K562 (cell line): ENCODE measurements around the gene RAPGEF5.

Experiments
- EP300 ChIP-seq: IDR thresholded peaks from 2 replicates; pipeline ENCODE4 v1.6.1; 2012; ENCODE audit warnings: low read length, improper control_type of control experiment
- EZH2 ChIP-seq: IDR thresholded peaks from 2 replicates; pipeline ENCODE4 v1.6.1; 2012; ENCODE audit warnings: low read depth, mild to moderate bottlenecking, inconsistent platforms, low read length, borderline replicate concordance
- PHTF2 ChIP-seq: fragments of 250-450 bp; sonication (Bioruptor Pico); IDR thresholded peaks from 2 replicates; pipeline ENCODE4 v1.5.0; 2021; ENCODE audit warnings: mild to moderate bottlenecking
- RB1 ChIP-seq: fragments of 450-650 bp; IDR thresholded peaks from 2 replicates; pipeline ENCODE4 v1.6.1; 2017; ENCODE audit warnings: low read depth, mild to moderate bottlenecking
- ZNF24 ChIP-seq: fragments of 450-650 bp; IDR thresholded peaks from 2 replicates; pipeline ENCODE4 v1.6.1; 2016
- ZNF274 ChIP-seq: IDR thresholded peaks from 2 replicates; pipeline ENCODE4 v1.6.1; 2011; ENCODE audit warnings: low read depth, mild to moderate bottlenecking, low read length, moderate library complexity, borderline replicate concordance
- TF ChIP-seq, protein P1 (sequence below): sonication (generic); formaldehyde crosslinking; IDR thresholded peaks from 2 replicates; pipeline ENCODE4 v1.8.0; 2022; ENCODE audit warnings: mild to moderate bottlenecking, low read depth, missing genetic modification reagents
- TF ChIP-seq, protein P2 (sequence below): sonication (generic); formaldehyde crosslinking; IDR thresholded peaks from 2 replicates; pipeline ENCODE4 v1.9.0; 2022; ENCODE audit warnings: mild to moderate bottlenecking, missing genetic modification reagents

DNA sequence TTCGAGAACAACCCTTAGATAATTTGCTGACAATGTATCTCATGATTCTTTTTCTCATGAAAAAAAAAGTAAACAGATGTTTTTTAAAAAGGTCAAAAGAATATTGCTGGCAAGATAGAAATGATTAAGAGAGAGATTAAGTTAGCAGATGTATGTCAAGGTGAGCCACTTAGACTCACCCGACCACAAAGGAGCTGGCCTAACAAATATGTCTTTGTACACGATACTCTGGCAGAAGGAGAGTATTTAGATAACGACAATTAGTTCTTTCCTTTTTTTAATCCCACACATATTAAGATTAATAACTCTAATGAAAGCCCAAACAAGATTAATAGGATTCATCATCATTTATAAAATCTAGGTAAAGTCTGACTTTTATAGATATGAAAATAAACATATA lies 156.7 kb downstream of the RAPGEF5 start:
- TF ChIP-seq EP300 (no peak), ZNF24 (no peak), ZNF274 (no peak), PHTF2 (CRISPR knock-in tag) (no peak), RB1 (no peak), EZH2 (no peak)
- TF ChIP-seq, protein P1, sequence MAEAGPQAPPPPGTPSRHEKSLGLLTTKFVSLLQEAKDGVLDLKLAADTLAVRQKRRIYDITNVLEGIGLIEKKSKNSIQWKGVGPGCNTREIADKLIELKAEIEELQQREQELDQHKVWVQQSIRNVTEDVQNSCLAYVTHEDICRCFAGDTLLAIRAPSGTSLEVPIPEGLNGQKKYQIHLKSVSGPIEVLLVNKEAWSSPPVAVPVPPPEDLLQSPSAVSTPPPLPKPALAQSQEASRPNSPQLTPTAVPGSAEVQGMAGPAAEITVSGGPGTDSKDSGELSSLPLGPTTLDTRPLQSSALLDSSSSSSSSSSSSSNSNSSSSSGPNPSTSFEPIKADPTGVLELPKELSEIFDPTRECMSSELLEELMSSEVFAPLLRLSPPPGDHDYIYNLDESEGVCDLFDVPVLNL (CRISPR knock-in tag): no peak
- TF ChIP-seq, protein P2, sequence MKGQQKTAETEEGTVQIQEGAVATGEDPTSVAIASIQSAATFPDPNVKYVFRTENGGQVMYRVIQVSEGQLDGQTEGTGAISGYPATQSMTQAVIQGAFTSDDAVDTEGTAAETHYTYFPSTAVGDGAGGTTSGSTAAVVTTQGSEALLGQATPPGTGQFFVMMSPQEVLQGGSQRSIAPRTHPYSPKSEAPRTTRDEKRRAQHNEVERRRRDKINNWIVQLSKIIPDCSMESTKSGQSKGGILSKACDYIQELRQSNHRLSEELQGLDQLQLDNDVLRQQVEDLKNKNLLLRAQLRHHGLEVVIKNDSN: no peak
